ENCODE data around the gene AXIN1. TPM values are rescaled to one million over a fixed set of nuclear protein-coding genes. Genes with fewer than 3 reads are reported as not detected.
"Not testable (repeated sequence)": the region's sequence is repeated elsewhere in the genome, so short reads cannot be mapped to it uniquely, and the experiment has no call there.

Gene AXIN1
- total and polyA plus RNA-seq, 9 of the 15 experiments (the other 6 are each of a cell fraction or from before 2014, with no cell fraction given), result 0.42 to 58.0 (median 25.9) TPM

DNA sequence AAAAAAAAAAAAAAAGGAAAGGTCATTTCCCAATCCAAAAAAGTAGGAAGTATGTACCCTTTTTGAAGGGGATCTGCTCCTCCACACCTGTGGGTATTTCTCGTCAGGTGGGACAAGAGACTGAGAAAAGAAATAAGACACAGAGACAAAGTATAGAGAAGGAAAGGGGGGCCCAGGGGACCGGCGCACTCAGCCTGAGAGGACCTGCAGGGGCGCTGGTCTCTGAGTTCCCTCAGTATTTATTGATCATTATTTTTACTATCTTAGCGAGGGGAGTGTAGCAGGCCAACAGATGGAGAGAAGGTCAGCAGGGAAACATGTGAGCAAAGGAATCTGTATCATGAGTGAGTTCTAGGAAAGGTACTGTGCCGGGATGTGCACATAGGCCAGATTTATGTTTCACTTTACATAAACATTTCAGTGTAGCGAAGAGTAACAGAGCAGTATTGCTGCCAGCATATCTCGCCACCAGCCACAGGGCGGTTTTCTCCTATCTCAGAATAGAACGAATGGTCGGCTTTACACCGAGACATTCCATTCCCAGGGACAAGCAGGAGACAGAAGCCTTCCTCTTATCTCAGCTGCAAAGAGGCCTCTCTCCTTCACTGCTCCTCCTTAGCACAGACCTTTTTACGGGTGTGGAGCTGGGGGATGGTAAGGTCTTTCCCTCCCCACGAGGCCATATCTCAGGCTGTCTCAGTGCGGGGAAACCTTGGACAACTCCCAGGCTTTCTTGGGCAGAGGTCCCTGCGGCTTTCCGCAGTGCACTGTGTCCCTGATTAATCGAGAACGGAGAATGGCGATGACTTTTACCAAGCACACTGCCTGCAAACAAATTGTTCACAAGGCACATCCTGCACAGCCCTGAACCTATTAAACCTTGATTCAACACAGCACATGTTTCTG is 35.5 kb upstream of the AXIN1 start:
- H3K79me2 ChIP-seq (ENCODE audit: control insufficient read depth, insufficient read depth, low read length); intact Hi-C loops (cut with micrococcal nuclease); CTCF ChIA-PET (ENCODE audit: low intra/inter-chr PET ratio); H3K27me3 ChIP-seq (ENCODE audit: control insufficient read depth in 2 of 2, insufficient read depth in 2 of 2, low read length in 2 of 2); in situ Hi-C loops (cut with MboI); H3K36me3 ChIP-seq (ENCODE audit: control insufficient read depth, insufficient read depth, low read length); H3K9me1 ChIP-seq (ENCODE audit: control insufficient read depth, insufficient read depth, low read length); BruUV-seq (replicated peaks); H4K20me1 ChIP-seq (replicated peaks; ENCODE audit: control insufficient read depth, insufficient read depth, low read length); H3K9me3 ChIP-seq (replicated peaks; ENCODE audit: control insufficient read depth, insufficient read depth, low read depth, low read length); TF ChIP-seq ATF1 (CRISPR knock-in tag; IDR thresholded peaks at IDR 0.05): not testable (repeated sequence)
- peak overlapping the region; percentile 57 for H2AFZ ChIP-seq (ENCODE audit: low read depth, low read length)
- ATAC-seq (peak; percentile 75), FAIRE-seq (peak; percentile 97), DNase-seq (ENCODE audit: extremely low read depth in 1 of 4, low spot score in 3 of 4) (peak in 2 of 4 experiments; percentile 64 to 88)
- POLR2A ChIA-PET, result interaction anchor here (0.6 to 1.2 kb wide), 4 partner anchors 9 to 189 kb away, joined by 3 to 5 read pairs (median 3); no protein-coding TSS in a partner anchor
- H3K4me3 ChIP-seq, result peak overlapping the region; percentile 16; the same call in 1 of the 2 replicates
- peak overlapping the region; percentile 72 for H3K27ac ChIP-seq (ENCODE audit: extremely low read depth, low read depth, low read length)
- H3K4me1 ChIP-seq (replicated peaks in 1 of 2; ENCODE audit: control insufficient read depth in 2 of 2, insufficient read depth in 2 of 2, low read length in 2 of 2), result peaks cover 13 to 56% of the 10 kb centered on the region in 2 experiments
- peak overlapping the region; percentile 24 to 79; a peak in 2 of 4 replicates for H3K9ac ChIP-seq (ENCODE audit: insufficient read depth in 1 of 2, low read depth in 2 of 2, low read length in 2 of 2)
- peak overlapping the region; percentile 74 for H3K4me2 ChIP-seq (ENCODE audit: insufficient read depth, low read length)
- WGBS (ENCODE audit: insufficient coverage, low coverage, missing lambda C conversion rate), result under 1% methylated on average over 18 of the region's 20 CpGs
- TF ChIP-seq MTA3 (IDR thresholded peaks at IDR 0.05; ENCODE audit: borderline replicate concordance), result peak; percentile 67; the same call in 1 of the 2 replicates
- TF ChIP-seq, protein P1, sequence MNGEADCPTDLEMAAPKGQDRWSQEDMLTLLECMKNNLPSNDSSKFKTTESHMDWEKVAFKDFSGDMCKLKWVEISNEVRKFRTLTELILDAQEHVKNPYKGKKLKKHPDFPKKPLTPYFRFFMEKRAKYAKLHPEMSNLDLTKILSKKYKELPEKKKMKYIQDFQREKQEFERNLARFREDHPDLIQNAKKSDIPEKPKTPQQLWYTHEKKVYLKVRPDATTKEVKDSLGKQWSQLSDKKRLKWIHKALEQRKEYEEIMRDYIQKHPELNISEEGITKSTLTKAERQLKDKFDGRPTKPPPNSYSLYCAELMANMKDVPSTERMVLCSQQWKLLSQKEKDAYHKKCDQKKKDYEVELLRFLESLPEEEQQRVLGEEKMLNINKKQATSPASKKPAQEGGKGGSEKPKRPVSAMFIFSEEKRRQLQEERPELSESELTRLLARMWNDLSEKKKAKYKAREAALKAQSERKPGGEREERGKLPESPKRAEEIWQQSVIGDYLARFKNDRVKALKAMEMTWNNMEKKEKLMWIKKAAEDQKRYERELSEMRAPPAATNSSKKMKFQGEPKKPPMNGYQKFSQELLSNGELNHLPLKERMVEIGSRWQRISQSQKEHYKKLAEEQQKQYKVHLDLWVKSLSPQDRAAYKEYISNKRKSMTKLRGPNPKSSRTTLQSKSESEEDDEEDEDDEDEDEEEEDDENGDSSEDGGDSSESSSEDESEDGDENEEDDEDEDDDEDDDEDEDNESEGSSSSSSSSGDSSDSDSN (IDR thresholded peaks at IDR 0.05; ENCODE audit: borderline replicate concordance in 1 of 2, low read depth in 2 of 2, low read length in 2 of 2), result 0 out of 4 replicates have a peak, but pooled peaks of 1 of the 2 experiments have one; percentile 25
- TF ChIP-seq RCOR1 (IDR thresholded peaks at IDR 0.05; ENCODE audit: borderline replicate concordance in 1 of 2, low read depth in 2 of 2, low read length in 2 of 2), result peak; percentile 65 to 81
- peak; percentile 27 to 43; a peak in 1 of 4 replicates for TF ChIP-seq MAZ (CRISPR knock-in tag; conservative IDR thresholded peaks at IDR 0.05 in 1 of 2, IDR thresholded peaks at IDR 0.05 in 1 of 2)
- peak; percentile 32; the same call in 1 of the 2 replicates for TF ChIP-seq GATAD2A (IDR thresholded peaks at IDR 0.05)
- 0 out of 2 replicates have a peak, but pooled peaks have one; percentile 19 for TF ChIP-seq ZNF384 (IDR thresholded peaks at IDR 0.05; ENCODE audit: low read depth, low read length)
- TF ChIP-seq ATF1 (tag; IDR thresholded peaks at IDR 0.05), result peak; percentile 24; the same call in 1 of the 2 replicates
- TF ChIP-seq, protein P2, sequence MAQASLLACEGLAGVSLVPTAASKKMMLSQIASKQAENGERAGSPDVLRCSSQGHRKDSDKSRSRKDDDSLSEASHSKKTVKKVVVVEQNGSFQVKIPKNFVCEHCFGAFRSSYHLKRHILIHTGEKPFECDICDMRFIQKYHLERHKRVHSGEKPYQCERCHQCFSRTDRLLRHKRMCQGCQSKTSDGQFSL (CRISPR knock-in tag; IDR thresholded peaks at IDR 0.05), result 0 out of 2 replicates have a peak, but pooled peaks have one; percentile 28
- TF ChIP-seq, protein P2 (tag; IDR thresholded peaks at IDR 0.05), result not testable (repeated sequence)
- peak; percentile 17; the same call in 1 of the 2 replicates for TF ChIP-seq DMBX1 (CRISPR knock-in tag; IDR thresholded peaks at IDR 0.05; ENCODE audit: borderline replicate concordance)
- peak in 1 of 2 experiments; percentile 44; a peak in 1 of 4 replicates for TF ChIP-seq HDAC1 (IDR thresholded peaks at IDR 0.05)
- TF ChIP-seq MEIS2 (IDR thresholded peaks at IDR 0.05; ENCODE audit: partially characterized antibody), result peak; percentile 15
- TF ChIP-seq CBFA2T3 (IDR thresholded peaks at IDR 0.05), result peak; percentile 81
- peak; percentile 47; the same call in 1 of the 2 replicates for TF ChIP-seq STAT5A (IDR thresholded peaks at IDR 0.05; ENCODE audit: borderline replicate concordance, low read length)
- 0 out of 2 replicates have a peak, but pooled peaks have one; percentile 45 for TF ChIP-seq SOX6 (IDR thresholded peaks at IDR 0.05)
- TF ChIP-seq CXXC5 (CRISPR knock-in tag; IDR thresholded peaks at IDR 0.05), result peak; percentile 48
- peak in 1 of 2 experiments; percentile 47; a peak in 1 of 4 replicates for TF ChIP-seq TEAD1 (CRISPR knock-in tag; IDR thresholded peaks at IDR 0.05)
- peak; percentile 15; the same call in 1 of the 2 replicates for TF ChIP-seq TAL1 (IDR thresholded peaks at IDR 0.05)

Data from K562 (cell line).